ENCODE measurements around the gene ANKRD60. TPM values are rescaled to one million over a fixed set of nuclear protein-coding genes. Genes with fewer than 3 reads are reported as not detected.

ANKRD60 gene
- total and polyA plus RNA-seq, 2 of the 4 experiments (the other 2 are of a cell fraction): not detected

Other genes starting within 250 kb of the ANKRD60 start
- 8.2 and 16.1 TPM in 2 replicates for gene RAB22A, start 81.1 kb upstream of the ANKRD60 start, total RNA-seq (2012; rRNA removed)
- gene RAB22A, start 81.1 kb upstream of the ANKRD60 start, polyA plus RNA-seq (2012; rRNA removed): 7.9 and 8.4 TPM in 2 replicates
- gene VAPB, start 160.6 kb upstream of the ANKRD60 start, total RNA-seq (2012; rRNA removed): 9.1 and 12.8 TPM in 2 replicates
- gene VAPB, start 160.6 kb upstream of the ANKRD60 start, polyA plus RNA-seq (2012; rRNA removed): 20.8 and 26.0 TPM in 2 replicates

All from IMR-90 (cell line).